GM15510 (cell line): ENCODE data around the gene ANTKMT.

Source experiments
- POLR2A ChIP-seq: IDR thresholded peaks from 3 replicates; pipeline ENCODE4 v1.6.1; 2011; ENCODE audit warnings: borderline replicate concordance; ENCODE audit not compliant: insufficient read length; ENCODE audit errors: extremely low read depth

The ANTKMT gene

DNA sequence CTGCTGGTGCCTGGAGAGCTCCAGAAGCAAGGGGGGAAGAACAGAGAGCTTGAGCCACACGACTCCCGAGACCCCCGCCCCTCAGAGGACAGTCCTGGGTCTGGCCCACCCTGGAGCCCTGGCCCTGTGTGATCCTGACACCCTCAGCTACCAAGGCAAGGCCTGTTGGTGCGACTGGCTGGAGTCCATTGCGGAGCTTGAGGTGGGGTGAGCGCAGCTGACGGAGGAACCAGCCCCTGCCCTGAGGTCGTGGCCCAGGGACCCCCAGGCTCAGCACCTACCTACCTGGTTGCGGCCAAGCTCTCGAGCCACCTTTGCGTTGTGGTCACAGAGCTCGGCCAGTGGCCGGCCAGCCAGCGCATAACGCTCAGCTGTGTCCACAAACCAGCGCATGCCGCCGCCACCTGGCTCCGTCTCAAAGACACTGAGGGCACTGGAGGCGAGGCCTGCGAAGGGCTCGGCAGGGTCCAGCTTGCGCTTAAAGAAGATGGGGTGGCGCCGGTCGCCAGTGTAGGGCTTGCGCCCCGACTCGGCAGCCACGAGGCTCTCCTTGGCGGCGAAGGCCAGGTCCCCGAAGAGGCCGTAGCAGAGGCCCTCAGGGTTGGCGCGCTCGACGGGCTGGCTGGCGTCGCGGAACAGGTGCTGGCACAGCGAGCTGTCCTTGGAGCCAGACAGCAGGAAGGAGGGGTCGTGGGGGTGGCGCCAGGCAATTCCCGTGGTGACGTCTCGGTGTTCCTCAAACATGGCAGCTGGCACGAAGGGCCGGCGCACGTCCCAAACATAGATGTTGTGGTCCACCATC, 34.3 kb upstream of the ANTKMT start:
- no peak for TF ChIP-seq POLR2A

DNA sequence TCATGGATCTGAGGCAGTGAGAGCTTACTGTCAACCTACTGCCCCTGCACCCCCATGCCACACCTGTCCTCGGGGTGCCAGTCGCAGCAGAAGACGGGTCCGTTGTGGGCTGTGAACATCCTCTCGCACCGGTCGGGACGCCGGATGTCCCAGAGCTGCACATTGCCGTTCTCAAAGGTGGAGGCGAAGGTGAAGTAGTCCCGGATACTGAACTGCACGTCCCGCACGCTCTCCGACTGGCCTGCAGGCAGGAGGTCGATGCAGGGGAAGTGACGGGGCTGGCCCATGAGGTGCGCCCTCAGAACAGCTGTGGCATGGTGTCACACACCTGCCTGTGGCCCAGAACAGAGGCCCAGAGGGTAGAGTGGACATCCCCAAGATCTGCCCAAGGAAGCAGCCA, 33.4 kb upstream of the ANTKMT start:
- TF ChIP-seq POLR2A = no peak

DNA sequence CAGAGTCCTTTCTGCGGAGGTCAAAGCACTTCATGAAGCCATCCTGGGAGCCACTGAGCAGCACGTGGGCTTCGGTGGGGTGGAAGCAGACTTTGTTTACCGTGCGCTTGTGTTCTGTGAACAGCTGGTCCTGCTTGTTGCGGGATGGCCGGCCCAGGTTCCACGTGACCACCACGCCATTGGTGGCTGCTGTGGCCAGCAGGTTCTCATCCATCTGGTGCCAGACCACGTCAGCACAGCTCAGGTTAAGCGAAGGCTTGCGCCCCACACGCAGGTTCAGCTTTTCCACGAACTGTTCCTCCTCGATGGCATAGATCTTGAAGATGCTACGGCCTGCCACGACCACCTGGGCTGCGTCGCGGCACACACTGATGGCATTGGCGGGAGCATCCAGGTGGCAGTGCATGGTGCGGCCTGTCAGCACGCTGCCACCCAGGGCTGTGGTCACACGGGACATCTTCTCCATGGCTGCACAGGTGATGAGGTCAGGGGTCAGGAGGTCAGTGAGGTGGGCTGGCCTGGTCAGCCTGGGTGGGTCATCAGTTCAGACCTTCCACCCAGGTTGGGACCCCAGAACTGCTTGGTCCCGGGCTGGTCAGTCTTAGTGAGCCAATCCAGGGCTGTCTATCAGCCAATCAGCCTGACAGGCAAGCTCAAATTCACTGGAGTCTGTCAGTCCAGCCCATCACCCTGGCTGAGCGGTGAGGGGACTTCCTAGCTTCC, 31.6 kb upstream of the ANTKMT start:
- no peak for TF ChIP-seq POLR2A

DNA sequence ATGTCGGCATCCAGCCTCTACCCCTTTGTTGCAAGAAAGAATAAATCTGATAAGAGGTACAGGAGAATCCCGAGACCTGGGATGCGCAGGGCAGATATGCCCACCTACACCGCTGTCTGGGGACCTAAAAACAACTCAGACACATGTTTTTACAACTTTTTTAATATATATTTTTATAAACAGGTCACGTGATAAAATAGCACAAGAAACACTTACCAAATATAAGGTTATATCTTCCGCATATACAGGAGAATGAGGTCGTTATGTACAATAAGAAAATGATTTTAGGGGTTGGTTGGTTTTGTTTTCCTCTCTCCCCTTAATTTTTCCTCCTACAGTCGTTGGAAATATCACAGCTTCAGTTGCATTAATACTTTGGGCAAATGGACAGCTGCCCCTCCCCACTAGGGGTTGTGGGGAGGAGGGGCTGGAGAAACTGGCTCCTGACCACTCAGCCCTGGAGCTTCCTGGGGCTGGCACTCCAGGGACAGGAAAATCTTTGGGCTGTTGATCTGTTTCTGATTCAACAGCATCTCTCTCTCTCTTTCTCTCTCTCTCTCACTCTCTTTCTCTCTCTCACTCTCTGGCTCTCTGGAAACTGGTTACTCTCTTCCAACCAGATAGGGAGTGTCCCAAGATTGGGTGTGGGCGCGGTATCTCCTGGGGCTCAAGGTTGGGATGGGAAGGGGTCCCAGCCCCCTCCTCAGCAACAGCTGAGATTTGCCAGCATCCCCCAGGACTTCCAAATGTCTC, 28.4 kb upstream of the ANTKMT start:
- no peak for TF ChIP-seq POLR2A

DNA sequence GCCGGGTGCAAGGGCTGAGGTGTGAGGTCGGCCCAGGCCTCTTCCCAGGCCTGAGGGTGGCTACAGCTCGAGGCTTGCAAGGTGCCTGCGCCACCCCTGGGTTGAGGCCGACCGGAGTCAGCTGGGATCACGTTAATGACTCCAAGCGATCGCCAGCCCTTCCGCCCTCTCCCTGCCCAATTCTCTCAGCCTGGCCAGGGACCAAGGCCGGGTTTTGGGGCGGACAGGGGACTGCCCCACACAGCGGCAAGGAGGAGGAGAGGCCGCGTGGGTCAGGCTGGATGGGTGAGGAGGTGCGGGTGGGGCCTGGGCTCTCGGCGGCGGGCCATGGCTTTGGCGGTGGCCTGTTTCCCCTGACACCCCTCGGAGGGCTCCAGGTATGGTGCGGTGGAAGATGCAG, 27.6 kb upstream of the ANTKMT start:
- no peak for TF ChIP-seq POLR2A

DNA sequence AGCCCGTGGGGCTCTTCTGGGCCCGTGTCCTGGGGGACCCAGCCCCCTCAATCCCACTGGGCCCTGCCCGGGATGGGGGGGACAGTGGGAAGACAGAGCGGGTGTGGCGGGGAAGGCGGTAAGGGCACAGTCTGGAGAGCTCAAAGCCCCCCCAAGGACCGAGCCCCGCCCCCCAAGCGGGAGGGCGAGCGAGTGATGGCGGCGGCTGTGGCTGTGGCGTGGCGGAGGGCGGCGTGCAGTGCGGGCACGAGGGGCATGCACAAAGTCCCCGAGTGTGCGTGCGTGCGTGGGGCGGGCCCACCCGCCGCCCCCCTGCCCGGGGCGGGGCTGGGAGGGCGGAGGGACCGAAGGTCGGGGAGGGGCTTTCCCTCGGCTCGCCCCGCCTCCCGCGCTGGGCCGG, 27.2 kb upstream of the ANTKMT start:
- TF ChIP-seq POLR2A = no peak

DNA sequence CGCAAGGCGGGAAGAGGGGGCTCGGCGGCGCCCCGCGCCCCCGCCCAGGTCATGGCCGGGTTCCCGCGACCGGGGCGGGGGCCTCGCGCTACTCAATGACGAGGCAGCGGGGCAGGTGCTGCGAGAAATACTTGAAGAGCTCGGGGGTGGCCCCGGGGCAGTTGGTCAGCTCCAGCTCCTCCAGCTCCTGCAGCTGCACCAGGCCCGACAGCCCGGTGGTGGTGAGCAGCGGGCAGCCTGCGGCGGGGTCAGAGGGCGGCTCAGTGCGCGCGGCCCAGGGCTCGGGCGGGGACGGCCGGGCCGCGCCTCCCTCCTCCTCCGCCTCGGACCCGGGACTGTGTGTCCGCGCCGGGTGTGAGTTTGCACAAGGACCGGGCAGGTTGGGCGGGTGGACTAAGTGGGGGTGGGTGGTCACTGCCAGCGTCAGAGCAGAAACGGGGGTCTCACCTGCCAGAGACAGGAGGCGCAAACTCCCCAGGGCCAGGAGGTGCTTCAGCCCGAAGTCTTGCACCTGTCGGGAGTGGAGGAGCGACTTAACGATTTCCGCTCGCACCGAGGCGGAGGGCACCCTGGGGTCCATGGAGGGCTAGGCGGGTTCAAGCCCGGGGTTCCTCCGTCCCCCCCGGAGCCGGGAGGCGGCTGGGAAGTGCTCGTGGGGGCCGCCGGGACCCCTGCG, 26.6 kb upstream of the ANTKMT start:
- no peak for TF ChIP-seq POLR2A

DNA sequence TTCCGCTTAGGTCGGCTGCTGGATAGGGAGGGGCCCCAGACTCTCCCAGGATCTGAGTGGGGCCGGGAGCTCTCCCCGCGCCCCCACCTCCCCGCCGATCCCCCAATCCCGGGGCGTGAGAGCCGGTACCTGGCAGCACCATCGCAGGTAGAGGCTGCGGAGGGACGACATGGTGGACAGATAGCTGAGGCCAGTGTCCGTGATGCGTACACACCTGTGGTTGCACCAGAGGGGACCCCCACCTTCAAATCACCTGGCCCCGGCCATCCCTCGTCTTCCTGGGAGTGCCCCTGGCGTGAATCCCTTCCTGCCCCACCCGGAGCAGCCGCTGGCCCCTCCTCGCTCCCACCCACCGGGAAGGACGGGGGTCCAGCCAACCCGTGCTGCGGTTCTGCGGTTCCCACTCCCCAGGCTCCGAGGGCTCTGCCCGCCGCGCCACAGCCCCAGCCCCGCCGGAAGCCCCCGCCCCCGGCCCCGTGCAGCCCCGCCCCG, 26.0 kb upstream of the ANTKMT start:
- TF ChIP-seq POLR2A = no peak

DNA sequence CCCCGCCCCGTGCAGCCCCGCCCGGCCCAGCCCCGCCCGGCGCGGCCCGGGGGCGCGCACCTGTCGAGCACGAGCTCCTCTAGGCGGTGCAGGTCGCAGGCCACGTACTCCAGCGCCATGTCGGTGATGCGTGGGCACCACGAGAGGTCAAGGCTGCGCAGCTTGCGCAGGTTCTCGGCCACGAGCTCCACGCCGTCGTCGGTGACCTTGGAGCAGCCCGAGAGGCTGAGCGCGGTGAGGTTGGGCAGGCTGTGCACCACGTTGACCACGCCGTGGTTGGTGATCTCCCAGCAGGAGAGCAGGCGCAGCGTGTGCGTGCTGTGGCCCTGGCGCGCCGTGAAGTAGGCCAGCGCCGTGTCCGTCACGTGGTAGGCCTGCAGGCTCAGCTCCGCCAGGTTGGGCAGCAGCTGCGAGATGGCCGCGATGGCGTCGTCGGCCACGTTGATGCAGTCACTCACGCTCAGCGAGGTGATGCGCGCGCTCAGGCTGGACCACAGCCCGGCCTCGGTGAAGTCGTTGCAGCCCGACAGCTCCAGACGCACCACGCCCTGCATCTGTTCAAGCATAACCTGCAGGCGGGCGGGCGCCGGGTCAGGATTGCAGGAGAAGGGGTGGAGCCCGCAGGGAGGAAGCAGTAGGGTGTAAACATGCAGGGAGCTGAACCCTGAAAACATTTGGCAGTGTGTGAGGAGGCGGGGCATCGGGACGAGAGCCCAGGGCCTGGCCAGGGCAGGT, 25.4 kb upstream of the ANTKMT start:
- TF ChIP-seq POLR2A = peak; percentile 49

DNA sequence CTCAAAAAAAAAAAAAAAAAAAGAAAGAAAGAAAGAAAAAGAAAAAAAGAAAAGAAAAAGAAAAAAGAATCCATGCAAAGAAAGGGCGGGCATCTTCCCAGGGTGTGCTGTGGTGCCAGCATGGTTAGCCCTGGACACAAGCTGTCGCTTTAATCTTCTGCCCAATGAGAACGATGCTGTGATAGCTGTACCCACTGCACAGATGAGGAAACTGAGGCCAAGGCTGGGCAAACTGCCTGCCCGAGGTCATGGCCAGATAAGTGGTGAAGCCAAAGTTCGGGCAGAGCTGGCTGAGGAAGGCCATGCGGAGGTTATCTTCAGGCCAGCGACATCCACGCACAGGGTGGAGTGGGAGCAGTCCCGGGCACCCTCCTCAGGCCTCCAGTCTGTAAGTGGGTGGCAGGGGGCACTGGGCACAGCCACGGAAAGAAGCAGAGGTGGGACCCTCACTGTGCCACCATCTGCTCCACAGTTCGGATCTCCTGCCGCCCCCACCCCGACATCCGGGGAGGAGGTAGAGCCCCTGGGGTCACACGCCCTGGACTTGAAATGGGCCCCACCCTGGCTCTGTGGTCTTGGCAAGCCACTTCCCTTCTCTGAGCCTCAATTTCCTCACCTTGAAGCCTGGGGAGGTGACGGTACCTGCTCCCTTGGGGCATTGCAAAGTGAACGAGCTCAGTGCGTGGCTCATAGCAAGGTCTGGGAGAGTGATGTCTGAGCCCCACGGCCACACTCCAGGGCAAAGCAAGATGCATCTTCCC, 21.9 kb upstream of the ANTKMT start:
- TF ChIP-seq POLR2A = no peak

DNA sequence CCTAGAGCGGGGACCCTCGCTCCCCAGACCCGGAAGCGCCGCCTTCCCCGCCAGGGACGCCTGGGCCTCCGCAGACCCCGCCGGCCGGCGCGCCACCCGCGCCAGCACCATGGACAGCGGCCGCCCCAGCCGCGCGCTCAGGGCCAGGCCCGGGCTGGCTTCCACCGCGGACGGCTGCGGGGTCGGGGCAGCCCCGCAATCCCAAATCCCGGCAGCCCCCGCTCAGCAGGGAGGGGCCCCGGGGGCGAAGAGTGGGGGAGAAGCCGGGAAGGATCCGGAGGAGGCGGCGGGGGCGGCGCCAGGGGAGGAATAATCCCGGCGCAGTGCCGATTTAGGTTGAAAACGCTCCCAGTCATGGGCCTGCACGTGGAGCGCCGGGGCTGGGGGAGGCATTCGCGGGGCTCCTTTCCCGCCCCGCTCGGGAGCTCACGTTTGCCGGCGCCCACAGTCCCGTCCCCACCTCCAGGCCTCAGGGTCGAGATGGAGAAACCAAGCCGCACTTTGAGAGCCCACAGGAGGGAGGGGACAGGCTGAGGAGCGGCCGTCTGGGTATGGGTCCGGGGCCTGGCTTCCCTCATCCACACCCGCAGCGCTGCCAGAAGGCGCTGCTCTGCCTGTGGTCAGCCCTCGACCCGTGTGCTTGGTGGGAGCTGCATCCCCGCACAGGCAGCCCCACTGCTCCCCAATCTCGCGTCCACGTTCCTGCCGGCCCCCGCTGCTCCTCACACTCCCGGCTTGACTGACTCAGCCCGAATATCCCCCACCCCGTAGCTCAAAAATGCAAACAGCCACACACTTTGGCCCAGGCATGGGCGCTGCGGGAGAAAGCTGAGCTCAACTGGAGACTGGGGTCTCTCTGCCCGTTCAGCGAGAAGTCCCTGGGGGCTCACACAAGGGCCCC, 20.0 kb upstream of the ANTKMT start:
- no peak for TF ChIP-seq POLR2A

DNA sequence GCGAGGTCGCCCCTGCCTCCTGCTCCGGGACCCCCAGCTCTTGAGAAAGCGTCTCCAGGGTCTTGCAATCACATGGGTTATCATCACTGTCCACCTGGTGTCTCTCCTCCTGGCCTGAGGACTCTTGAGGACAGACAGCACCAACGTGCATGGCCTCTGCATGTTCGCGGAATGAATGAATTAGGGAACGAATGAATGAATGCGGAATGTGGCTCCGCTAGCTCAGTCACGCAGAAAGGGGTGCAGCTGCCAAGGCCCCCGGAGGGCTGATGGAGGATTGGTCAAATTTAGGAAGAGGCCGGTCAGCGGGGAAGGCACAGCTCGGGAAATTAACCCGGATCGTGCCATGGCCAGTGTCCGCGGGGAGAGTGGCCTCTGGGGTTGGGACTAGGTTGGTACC, 18.6 kb upstream of the ANTKMT start:
- TF ChIP-seq POLR2A = no peak
